DOHH2 (cell line): ENCODE data around the gene SQSTM1.

Experiments used
- H3F3A ChIP-seq: fragments of 200-600 bp; sonication (generic), shearing (Covaris generic); 2 replicates; pipeline ENCODE4 v1.6.0; 2016; ENCODE audit warnings: antibody characterized with exemption, mild to moderate bottlenecking; ENCODE audit not compliant: control insufficient read depth, insufficient read depth
- H3K27ac ChIP-seq: fragments of 200-600 bp; sonication (generic); 2 replicates; pipeline ENCODE4 v1.5.1; 2014; ENCODE audit warnings: low read depth, mild to moderate bottlenecking, low read length, moderate library complexity
- H3K27me3 ChIP-seq: fragments of 200-600 bp; sonication (generic); 2 replicates; pipeline ENCODE4 v1.6.1; 2014; ENCODE audit warnings: mild to moderate bottlenecking, low read length, mixed read lengths; ENCODE audit not compliant: control insufficient read depth
- H3K36me3 ChIP-seq: fragments of 200-600 bp; sonication (generic); 2 replicates; pipeline ENCODE4 v1.6.1; 2014; ENCODE audit warnings: mild to moderate bottlenecking, low read length, moderate library complexity, mixed read lengths; ENCODE audit not compliant: control insufficient read depth
- H3K4me1 ChIP-seq: fragments of 200-600 bp; sonication (generic); 2 replicates; pipeline ENCODE4 v1.6.1; 2014; ENCODE audit warnings: mild to moderate bottlenecking, low read length, mixed read lengths; ENCODE audit not compliant: control insufficient read depth
- H3K4me2 ChIP-seq: fragments of 200-600 bp; sonication (generic); 2 replicates; pipeline ENCODE4 v1.6.0; 2014; ENCODE audit warnings: mild to moderate bottlenecking, low read length, moderate library complexity
- H3K4me3 ChIP-seq: fragments of 200-600 bp; sonication (generic); 2 replicates; pipeline ENCODE4 v1.5.1; 2014; ENCODE audit warnings: mild to moderate bottlenecking, low read length, mixed read lengths
- H3K79me2 ChIP-seq: fragments of 200-600 bp; sonication (generic); 2 replicates; pipeline ENCODE4 v1.6.1; 2014; ENCODE audit warnings: mild to moderate bottlenecking, low read length, mixed read lengths; ENCODE audit not compliant: control insufficient read depth
- H3K9me2 ChIP-seq: fragments of 200-600 bp; sonication (generic); replicated peaks from 2 replicates; pipeline ENCODE4 v1.6.1; 2014; ENCODE audit warnings: mild to moderate bottlenecking, low read length, mixed read lengths; ENCODE audit not compliant: control insufficient read depth
- H3K9me3 ChIP-seq: fragments of 200-600 bp; sonication (generic); 2 replicates; pipeline ENCODE4 v1.6.1; 2014; ENCODE audit warnings: antibody characterized with exemption, low read length, mixed read lengths; ENCODE audit not compliant: control insufficient read depth, insufficient read depth
- H4K20me1 ChIP-seq: fragments of 200-600 bp; sonication (generic); 2 replicates; pipeline ENCODE4 v1.6.0; 2014; ENCODE audit warnings: low read depth, mild to moderate bottlenecking, antibody characterized with exemption, low read length, moderate library complexity; ENCODE audit not compliant: control insufficient read depth, insufficient read depth
- EZH2phosphoT487 ChIP-seq: fragments of 200-600 bp; sonication (generic); IDR thresholded peaks from 2 replicates; pipeline ENCODE4 v1.6.1; 2017; ENCODE audit warnings: borderline replicate concordance, mild to moderate bottlenecking, antibody characterized with exemption, low read length, moderate library complexity, mixed read lengths
- TF ChIP-seq, protein P1 (sequence below): fragments of 200-600 bp; sonication (generic); IDR thresholded peaks from one replicate; pipeline ENCODE4 v1.5.1; 2014; ENCODE audit warnings: antibody characterized with exemption, mild to moderate bottlenecking, low read depth, low read length; ENCODE audit not compliant: poor library complexity, severe bottlenecking

The SQSTM1 gene

DNA sequence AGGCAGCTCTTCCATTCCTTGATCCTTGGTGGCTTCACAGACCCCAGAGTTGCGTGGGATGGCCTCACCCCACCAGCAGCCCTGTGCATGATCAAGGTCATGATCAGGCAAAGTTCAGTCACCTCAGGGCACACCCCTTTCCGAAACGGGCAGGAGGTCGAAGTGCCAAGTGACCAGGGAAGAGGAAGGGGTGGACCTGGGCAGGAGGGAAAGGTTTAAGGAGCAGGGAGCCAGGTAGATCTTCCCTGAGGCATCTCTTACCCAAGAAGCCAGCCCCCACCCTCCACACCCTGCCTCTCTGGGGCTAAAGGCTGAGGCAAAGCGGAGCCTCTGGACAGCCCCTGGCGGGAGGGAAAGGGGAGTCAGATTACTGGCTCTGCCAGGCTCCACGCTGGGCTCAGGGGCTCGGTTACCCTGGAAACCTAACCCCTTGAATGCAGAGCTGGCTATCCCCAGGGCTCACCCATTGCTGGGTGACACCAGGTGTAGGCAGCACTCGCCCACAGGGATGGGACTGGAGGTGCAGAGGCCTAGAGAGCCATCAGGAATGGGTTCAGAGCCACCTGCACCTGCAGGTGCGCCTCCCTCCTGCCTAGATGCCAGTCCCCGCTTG, 17.6 kb upstream of the SQSTM1 start:
- no peak overlapping the region for H3K4me2 ChIP-seq
- H4K20me1 ChIP-seq = no peaks in the 10 kb centered on the region
- peaks cover 2% of the 10 kb centered on the region; the same call in 1 of the 2 replicates for H3F3A ChIP-seq
- no peaks in the 10 kb centered on the region for H3K27me3 ChIP-seq
- no peaks in the 10 kb centered on the region for H3K9me3 ChIP-seq
- TF ChIP-seq, protein P1, sequence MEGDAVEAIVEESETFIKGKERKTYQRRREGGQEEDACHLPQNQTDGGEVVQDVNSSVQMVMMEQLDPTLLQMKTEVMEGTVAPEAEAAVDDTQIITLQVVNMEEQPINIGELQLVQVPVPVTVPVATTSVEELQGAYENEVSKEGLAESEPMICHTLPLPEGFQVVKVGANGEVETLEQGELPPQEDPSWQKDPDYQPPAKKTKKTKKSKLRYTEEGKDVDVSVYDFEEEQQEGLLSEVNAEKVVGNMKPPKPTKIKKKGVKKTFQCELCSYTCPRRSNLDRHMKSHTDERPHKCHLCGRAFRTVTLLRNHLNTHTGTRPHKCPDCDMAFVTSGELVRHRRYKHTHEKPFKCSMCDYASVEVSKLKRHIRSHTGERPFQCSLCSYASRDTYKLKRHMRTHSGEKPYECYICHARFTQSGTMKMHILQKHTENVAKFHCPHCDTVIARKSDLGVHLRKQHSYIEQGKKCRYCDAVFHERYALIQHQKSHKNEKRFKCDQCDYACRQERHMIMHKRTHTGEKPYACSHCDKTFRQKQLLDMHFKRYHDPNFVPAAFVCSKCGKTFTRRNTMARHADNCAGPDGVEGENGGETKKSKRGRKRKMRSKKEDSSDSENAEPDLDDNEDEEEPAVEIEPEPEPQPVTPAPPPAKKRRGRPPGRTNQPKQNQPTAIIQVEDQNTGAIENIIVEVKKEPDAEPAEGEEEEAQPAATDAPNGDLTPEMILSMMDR = no peak
- TF ChIP-seq EZH2phosphoT487 = no peak
- peaks cover 27% of the 10 kb centered on the region; the same call in 1 of the 2 replicates for H3K36me3 ChIP-seq
- peaks cover 35% of the 10 kb centered on the region for H3K79me2 ChIP-seq
- H3K4me1 ChIP-seq = peaks cover 25% of the 10 kb centered on the region
- no peaks in the 10 kb centered on the region for H3K9me2 ChIP-seq
- H3K4me3 ChIP-seq = no peak overlapping the region
- H3K27ac ChIP-seq = no peak overlapping the region

DNA sequence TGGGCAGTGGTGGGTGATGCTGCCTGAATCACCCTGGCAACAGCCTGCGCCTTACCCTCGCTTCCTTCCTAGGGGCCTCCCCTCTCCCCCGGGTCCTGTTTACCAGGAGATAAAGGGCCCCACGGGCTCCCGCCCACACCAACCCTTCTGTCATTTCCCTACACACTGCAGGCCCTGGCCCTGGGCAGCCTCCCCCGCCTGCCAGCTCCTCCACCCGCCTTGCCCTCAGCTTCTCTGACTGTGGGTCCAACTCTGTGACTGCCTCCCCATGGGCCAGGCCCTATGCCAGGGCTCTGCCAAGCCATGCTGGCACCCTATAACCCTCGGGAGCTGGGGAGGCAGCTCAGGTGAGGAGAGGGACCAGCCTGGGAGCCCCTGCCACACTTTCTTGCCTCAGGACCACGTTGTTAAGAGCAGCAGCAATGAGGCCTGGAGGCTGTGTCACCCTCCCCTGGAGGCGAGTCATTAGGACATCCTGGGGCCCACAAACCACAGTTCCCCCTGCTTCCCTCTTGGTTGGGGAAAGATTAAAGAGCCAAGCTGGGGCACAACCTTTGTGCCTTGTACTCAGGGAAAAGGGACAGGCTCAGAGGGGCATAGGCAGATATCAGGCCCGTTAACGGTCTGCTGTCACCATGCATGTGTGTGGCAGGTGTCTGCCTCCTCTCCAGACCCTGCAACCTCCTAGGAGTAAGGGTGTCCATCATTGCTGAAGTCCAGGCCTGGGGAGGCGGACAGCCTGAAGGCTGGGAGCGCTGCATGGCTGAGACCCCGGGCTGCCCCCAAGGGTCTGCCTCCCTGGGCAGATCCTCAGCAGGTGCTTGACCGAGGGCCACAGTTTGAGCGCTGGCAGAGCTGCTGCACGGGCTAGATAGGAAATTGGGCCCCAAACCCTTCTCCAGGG, 16.8 kb upstream of the SQSTM1 start:
- Histone ChIP-seq H3K79me2 (peaks cover 37% of the 10 kb centered on the region), H3K4me1 (peaks cover 26% of the 10 kb centered on the region), H3K27ac (no peak overlapping the region), H3K9me2 (no peaks in the 10 kb centered on the region), H3K9me3 (no peaks in the 10 kb centered on the region), H3K4me3 (no peak overlapping the region), H3K27me3 (no peaks in the 10 kb centered on the region), H4K20me1 (no peaks in the 10 kb centered on the region), H3K4me2 (0 out of 2 replicates have a peak overlapping the region, but pooled peaks have one; percentile 21), H3F3A (peaks cover 6% of the 10 kb centered on the region; the same call in 1 of the 2 replicates), H3K36me3 (peaks cover 19% of the 10 kb centered on the region; the same call in 1 of the 2 replicates)
- TF ChIP-seq, protein P1 = no peak
- TF ChIP-seq EZH2phosphoT487 = no peak

DNA sequence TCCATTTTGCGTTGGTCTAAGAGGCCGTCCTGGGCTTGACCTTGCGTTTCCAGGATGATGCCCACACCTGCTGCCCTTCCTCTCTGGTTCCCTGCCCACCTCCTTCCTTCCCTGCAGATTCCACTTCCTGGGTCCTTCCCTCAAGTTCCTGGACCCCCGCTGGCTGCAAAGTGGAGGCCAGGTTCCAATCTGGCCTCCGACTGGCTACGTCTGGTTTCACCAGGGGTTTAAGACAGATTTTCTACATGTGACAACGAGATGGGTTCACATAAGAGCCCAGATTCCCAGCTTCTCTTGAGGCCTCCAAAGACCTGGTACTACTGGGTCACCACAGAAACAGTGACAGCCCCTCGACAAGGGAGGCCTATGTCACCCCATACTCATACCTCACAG, 16.2 kb upstream of the SQSTM1 start:
- Histone ChIP-seq H3K9me3 (no peaks in the 10 kb centered on the region), H3K9me2 (no peaks in the 10 kb centered on the region), H3K27ac (no peak overlapping the region), H3F3A (peaks cover 6% of the 10 kb centered on the region; the same call in 1 of the 2 replicates), H3K4me3 (no peak overlapping the region; the same call in 1 of the 2 replicates), H3K27me3 (no peaks in the 10 kb centered on the region), H4K20me1 (no peaks in the 10 kb centered on the region), H3K79me2 (peaks cover 37% of the 10 kb centered on the region), H3K4me2 (peak overlapping the region; percentile 95), H3K36me3 (peaks cover 12% of the 10 kb centered on the region; the same call in 1 of the 2 replicates), H3K4me1 (peaks cover 26% of the 10 kb centered on the region)
- TF ChIP-seq, protein P1 = no peak
- TF ChIP-seq EZH2phosphoT487 = no peak
